Esophagus squamous epithelium (tissue), 4 donors: Measurements from ENCODE around the gene SNX21.

Source experiments
- POLR2A ChIP-seq, 4 donors: fragments of 450-650 bp; IDR thresholded peaks; one replicate each; pipeline ENCODE4 v1.6.1; 2017; ENCODE audit warnings: antibody characterized with exemption in 4 of 4, mild to moderate bottlenecking in 4 of 4, moderate library complexity in 3 of 4
- TF ChIP-seq, protein P1 (sequence below), 6 experiments: fragments of 450-650 bp in 4 of 6; fragments of 200-600 bp in 2 of 6; sonication (generic) in 2 of 6; IDR thresholded peaks; one replicate each; pipeline ENCODE4 v1.5.1; 2016 to 2019; ENCODE audit warnings: antibody characterized with exemption in 6 of 6, mild to moderate bottlenecking in 4 of 6, moderate library complexity in 4 of 6

DNA sequence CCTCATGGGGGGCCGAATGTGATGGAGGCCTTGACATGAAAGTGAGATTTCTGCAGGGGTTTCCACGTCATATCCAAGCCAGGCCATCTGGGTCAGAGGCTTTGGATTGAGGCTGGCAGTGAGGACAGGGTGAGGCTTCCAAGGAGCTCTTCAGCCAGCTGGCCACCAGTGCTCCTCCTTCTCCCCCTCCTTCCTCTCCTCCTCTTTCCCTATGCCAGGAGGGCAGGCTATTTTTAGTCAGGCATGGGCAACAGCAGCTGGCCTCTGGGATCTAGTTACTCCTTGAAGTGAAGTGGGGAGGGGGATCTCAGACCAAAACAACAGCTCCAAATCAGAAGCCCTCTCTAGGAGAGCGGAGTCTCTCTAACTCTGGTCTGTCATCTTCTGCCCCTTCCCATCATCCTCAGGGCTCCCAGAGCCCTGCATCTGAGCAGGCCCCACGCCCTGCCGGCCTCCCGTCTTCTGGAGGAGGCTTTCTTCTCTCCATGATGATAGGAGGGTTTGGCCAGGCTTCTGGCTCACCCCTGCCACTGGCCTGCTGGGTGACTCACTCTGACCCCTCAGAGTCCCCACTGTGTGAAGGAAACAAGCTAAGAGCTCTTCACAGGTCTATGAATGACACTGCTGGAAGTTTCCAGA, 7.1 kb upstream of the SNX21 start:
- TF ChIP-seq, protein P1, sequence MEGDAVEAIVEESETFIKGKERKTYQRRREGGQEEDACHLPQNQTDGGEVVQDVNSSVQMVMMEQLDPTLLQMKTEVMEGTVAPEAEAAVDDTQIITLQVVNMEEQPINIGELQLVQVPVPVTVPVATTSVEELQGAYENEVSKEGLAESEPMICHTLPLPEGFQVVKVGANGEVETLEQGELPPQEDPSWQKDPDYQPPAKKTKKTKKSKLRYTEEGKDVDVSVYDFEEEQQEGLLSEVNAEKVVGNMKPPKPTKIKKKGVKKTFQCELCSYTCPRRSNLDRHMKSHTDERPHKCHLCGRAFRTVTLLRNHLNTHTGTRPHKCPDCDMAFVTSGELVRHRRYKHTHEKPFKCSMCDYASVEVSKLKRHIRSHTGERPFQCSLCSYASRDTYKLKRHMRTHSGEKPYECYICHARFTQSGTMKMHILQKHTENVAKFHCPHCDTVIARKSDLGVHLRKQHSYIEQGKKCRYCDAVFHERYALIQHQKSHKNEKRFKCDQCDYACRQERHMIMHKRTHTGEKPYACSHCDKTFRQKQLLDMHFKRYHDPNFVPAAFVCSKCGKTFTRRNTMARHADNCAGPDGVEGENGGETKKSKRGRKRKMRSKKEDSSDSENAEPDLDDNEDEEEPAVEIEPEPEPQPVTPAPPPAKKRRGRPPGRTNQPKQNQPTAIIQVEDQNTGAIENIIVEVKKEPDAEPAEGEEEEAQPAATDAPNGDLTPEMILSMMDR (IDR thresholded peaks at IDR 0.05) = no peak
- TF ChIP-seq POLR2A (IDR thresholded peaks at IDR 0.05) = no peak
